ENCODE results near the gene UIMC1.

DNA sequence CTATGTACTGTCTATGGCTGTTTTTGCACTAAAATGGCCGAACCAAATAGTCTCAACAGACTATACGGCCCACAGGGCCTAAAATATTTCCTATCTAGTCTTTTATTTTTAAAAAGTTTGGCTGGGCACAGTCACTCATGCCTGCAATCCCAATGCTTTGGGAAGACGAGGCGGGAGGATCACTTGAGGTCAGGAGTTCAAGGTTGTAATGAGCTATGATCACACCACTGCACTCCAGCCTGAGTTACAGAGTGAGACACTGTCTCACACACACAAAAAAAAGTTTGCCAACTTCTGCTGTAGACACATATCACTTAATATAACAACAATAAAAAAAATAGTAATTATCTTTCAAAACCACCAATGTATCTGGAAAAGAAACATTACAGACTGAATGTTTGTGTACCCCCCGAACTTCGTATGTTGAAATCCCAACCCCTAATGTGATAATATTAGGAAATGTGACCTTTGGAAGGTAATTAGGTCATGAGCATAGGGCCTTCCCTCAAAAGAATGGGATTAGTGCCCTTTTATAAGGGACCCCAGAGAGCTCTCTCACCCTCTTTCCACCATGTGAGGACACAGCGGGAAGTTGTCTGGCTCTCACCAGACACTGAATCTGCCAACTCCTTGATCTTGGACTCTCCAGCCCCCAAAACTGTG lies 53.9 kb downstream of the UIMC1 start:
- TF ChIP-seq POLR2A (IDR thresholded peaks at IDR 0.05) (no peak), POLR2AphosphoS5 (IDR thresholded peaks at IDR 0.05) (no peak)
